K562 (cell line): ENCODE measurements around the gene KRTAP10-6. TPM values are rescaled to one million over a fixed set of nuclear protein-coding genes. Genes with fewer than 3 reads are reported as not detected.

Source experiments
- ATAC-seq: fragments of 200-7000 bp; cut with Tn5 transposase; 3 replicates; pipeline ENCODE4 v1.9.1; 2020; ENCODE audit warnings: moderate library complexity
- BruUV-seq: library from RNA; stranded (reverse); fragments of 400-500 nt; replicated peaks from 2 replicates; lab custom pipeline; 2021; lab: Mats Ljungman, UMichigan
- CTCF ChIA-PET: fragments of 300-600 bp; formaldehyde crosslinking; extraction: SDS; loops from one replicate; lab custom pipeline; 2021; ENCODE audit warnings: low intra/inter-chr PET ratio; lab: Yijun Ruan, JAX
- POLR2A ChIA-PET: fragments of 300-600, 350-650 bp; sonication (Branson Sonifier 250); formaldehyde crosslinking; extraction: SDS; loops from one replicate; lab custom pipeline; 2021; ENCODE audit warnings: antibody characterized with exemption, inconsistent platforms; lab: Yijun Ruan, JAX
- DNase-seq, 4 experiments: peaks; one replicate each; pipeline versions ENCODE4 v3.0.0 to v3.0.0-alpha.2; 2011 to 2018; ENCODE audit warnings: low spot score in 3 of 4, mixed read lengths in 3 of 4; ENCODE audit errors: extremely low read depth in 1 of 4
- FAIRE-seq: peaks from 2 replicates; lab custom pipeline; 2011; peaks lifted over from hg19 to GRCh38; lab: Jason Lieb, UNC
- H2AFZ ChIP-seq: 2 replicates; pipeline ENCODE4 v1.6.0; 2011; ENCODE audit warnings: low read depth, low read length, control low read depth, inconsistent platforms
- H3K27ac ChIP-seq: fragments of 200-600 bp; 3 replicates; pipeline ENCODE4 v1.8.0; 2011; ENCODE audit warnings: low read depth, mild to moderate bottlenecking, control low read depth, inconsistent platforms, low read length, moderate library complexity, mixed read lengths; ENCODE audit errors: extremely low read depth
- H3K27me3 ChIP-seq, 2 experiments: fragments of 300-600 bp in 1 of 2; 2 replicates in 1 of 2; 3 replicates in 1 of 2; pipeline versions ENCODE4 v1.6.0 to v1.8.0; 2011; ENCODE audit warnings: inconsistent platforms in 2 of 2, low read length in 2 of 2, mild to moderate bottlenecking in 1 of 2, mixed read lengths in 1 of 2, moderate library complexity in 1 of 2; ENCODE audit not compliant: control insufficient read depth in 2 of 2, insufficient read depth in 2 of 2
- H3K36me3 ChIP-seq: fragments of 300-600 bp; 3 replicates; pipeline ENCODE4 v1.8.0; 2011; ENCODE audit warnings: mild to moderate bottlenecking, low read length, inconsistent platforms; ENCODE audit not compliant: control insufficient read depth, insufficient read depth
- H3K4me1 ChIP-seq, 2 experiments: fragments of 200-600 bp in 1 of 2; replicated peaks in 1 of 2; 2 replicates in 1 of 2; 3 replicates in 1 of 2; pipeline versions ENCODE4 v1.5.1 to v1.8.0; 2011; ENCODE audit warnings: inconsistent platforms in 2 of 2, low read length in 2 of 2, mild to moderate bottlenecking in 1 of 2, mixed read lengths in 1 of 2, moderate library complexity in 1 of 2; ENCODE audit not compliant: control insufficient read depth in 2 of 2, insufficient read depth in 2 of 2
- H3K4me2 ChIP-seq: 2 replicates; pipeline ENCODE4 v1.6.1; 2011; ENCODE audit warnings: low read length, control low read depth, inconsistent platforms, mixed read lengths; ENCODE audit not compliant: insufficient read depth
- H3K4me3 ChIP-seq: fragments of 200-600 bp; sonication (generic), shearing (Covaris generic); 2 replicates; pipeline ENCODE4 v1.5.1; 2016; ENCODE audit warnings: control low read depth, inconsistent platforms
- H3K79me2 ChIP-seq: fragments of 200-600 bp; 3 replicates; pipeline ENCODE4 v1.8.0; 2011; ENCODE audit warnings: low read length, inconsistent platforms; ENCODE audit not compliant: control insufficient read depth, insufficient read depth
- H3K9ac ChIP-seq, 2 experiments: 2 replicates each; pipeline versions ENCODE4 v1.6.0 to v1.6.1; 2011; ENCODE audit warnings: low read depth in 2 of 2, low read length in 2 of 2, control low read depth in 1 of 2, inconsistent platforms in 1 of 2, mild to moderate bottlenecking in 1 of 2, mixed read lengths in 1 of 2; ENCODE audit not compliant: insufficient read depth in 1 of 2
- H3K9me1 ChIP-seq: one replicate; pipeline ENCODE4 v1.6.0; 2011; ENCODE audit warnings: inconsistent platforms, mild to moderate bottlenecking, low read length, moderate library complexity; ENCODE audit not compliant: control insufficient read depth, insufficient read depth
- H3K9me3 ChIP-seq: replicated peaks from 2 replicates; pipeline ENCODE4 v1.5.1; 2011; ENCODE audit warnings: low read depth, low read length, inconsistent platforms; ENCODE audit not compliant: control insufficient read depth, insufficient read depth
- H4K20me1 ChIP-seq: replicated peaks from 2 replicates; pipeline ENCODE4 v1.6.1; 2011; ENCODE audit warnings: low read length, inconsistent platforms, mixed read lengths; ENCODE audit not compliant: control insufficient read depth, insufficient read depth
- BRD4 ChIP-seq: fragments of 200-600 bp; sonication (generic); IDR thresholded peaks from 2 replicates; pipeline ENCODE4 v1.6.1; 2017; ENCODE audit warnings: inconsistent platforms
- HNRNPL ChIP-seq: fragments of 200-400 bp; formaldehyde crosslinking; IDR thresholded peaks from 2 replicates; pipeline ENCODE4 v1.6.1; 2017; ENCODE audit warnings: low read depth, mild to moderate bottlenecking, low read length
- MEF2A ChIP-seq: IDR thresholded peaks from 2 replicates; pipeline ENCODE4 v1.6.1; 2011; ENCODE audit warnings: low read depth, mild to moderate bottlenecking, low read length, moderate library complexity; ENCODE audit not compliant: control insufficient read depth
- NCOA1 ChIP-seq: fragments of 450-650 bp; IDR thresholded peaks from 2 replicates; pipeline ENCODE4 v1.6.1; 2016; ENCODE audit warnings: low read depth
- NRF1 ChIP-seq, 2 experiments: fragments of 450-650 bp; IDR thresholded peaks in 1 of 2; conservative IDR thresholded peaks in 1 of 2; 2 replicates each; pipeline ENCODE4 v1.6.1; 2014; ENCODE audit warnings: mild to moderate bottlenecking in 2 of 2
- SMARCC2 ChIP-seq: fragments of 450-650 bp; IDR thresholded peaks from 2 replicates; pipeline ENCODE4 v1.6.1; 2017; ENCODE audit warnings: antibody characterized with exemption, moderate library complexity, mild to moderate bottlenecking, low read depth
- VEZF1 ChIP-seq: fragments of 200-800 bp; sonication (Bioruptor generic); IDR thresholded peaks from 2 replicates; pipeline ENCODE4 v1.6.1; 2017; ENCODE audit warnings: missing genetic modification characterization, missing compliant biosample characterization
- ZFP30 ChIP-seq: fragments of 250-450 bp; sonication (Bioruptor Pico); IDR thresholded peaks from 2 replicates; pipeline ENCODE4 v1.8.0; 2022; ENCODE audit warnings: moderate library complexity, mild to moderate bottlenecking, inconsistent platforms, borderline replicate concordance
- ZKSCAN8 ChIP-seq: fragments of 200-800 bp; sonication (Bioruptor generic); IDR thresholded peaks from 2 replicates; pipeline ENCODE4 v1.6.1; 2016; ENCODE audit warnings: missing genetic modification characterization, missing compliant biosample characterization
- ZNF316 ChIP-seq: fragments of 450-650 bp; IDR thresholded peaks from 2 replicates; pipeline ENCODE4 v1.6.1; 2016
- WGBS: fragments of 100-300 bp; shearing (Covaris generic); methylation state at CpG from one replicate; pipeline ENCODE4 v1.1.6; 2016; ENCODE audit warnings: low coverage, mixed read lengths; ENCODE audit not compliant: insufficient coverage; ENCODE audit errors: missing lambda C conversion rate; 5-methylcytosine and 5-hydroxymethylcytosine counted together
- in situ Hi-C: fragments of 300-500 bp; cut with MboI; formaldehyde crosslinking; loops from 4 replicates; pipeline ENCODE4 v1.15.0; 2018; ENCODE audit warnings: inconsistent platforms, mixed read lengths
- intact Hi-C: fragments of 100-400 bp; cut with micrococcal nuclease; formaldehyde crosslinking; loops from 2 replicates; pipeline ENCODE4 v1.14.2; 2022
- polyA plus RNA-seq, 8 experiments: library from polyadenylated mRNA; depleted of rRNA in 4 of 8; stranded (reverse) in 5 of 8; unstranded in 3 of 8; fragments of >200 nt; fragmentation: Nextera tagmentation in 2 of 8; fragmentation: Illumina TruSeq in 1 of 8; extraction: Ambion mirVana in 2 of 8; extraction: Trizol in 1 of 8; gene quantifications; 2 replicates each; pipeline versions ENCODE4 v1.2.1 to v1.2.3, GENCODE V29; 2011 to 2014; ENCODE audit warnings: inconsistent platforms in 1 of 8, missing spikeins in 1 of 8
- total RNA-seq, 7 experiments: library from RNA; depleted of rRNA in 6 of 7; stranded (reverse); fragments of >200 nt in 6 of 7; fragmentation: Illumina TruSeq in 2 of 7; extraction: Trizol in 2 of 7; gene quantifications; 2 replicates each; pipeline versions ENCODE4 v1.2.1 to v1.2.3, GENCODE V29; 2011 to 2021; ENCODE audit warnings: low replicate concordance in 1 of 7
- TF ChIP-seq, protein P1 (sequence below), 2 experiments: fragments of 150-350 bp in 1 of 2; IDR thresholded peaks; 2 replicates each; pipeline ENCODE4 v1.6.1; 2012 to 2016; ENCODE audit warnings: low read depth in 2 of 2, low read length in 2 of 2, mild to moderate bottlenecking in 1 of 2, moderate library complexity in 1 of 2
- TF ChIP-seq, protein P2 (sequence below), 2 experiments: fragments of 450-650 bp; IDR thresholded peaks; 2 replicates each; pipeline ENCODE4 v1.6.1; 2018; ENCODE audit warnings: mild to moderate bottlenecking in 2 of 2, low read depth in 1 of 2; ENCODE audit not compliant: partially characterized antibody in 2 of 2

KRTAP10-6 gene
- total and polyA plus RNA-seq, 9 of the 15 experiments (the other 6 are each of a cell fraction or from before 2014, with no cell fraction given): not detected

DNA sequence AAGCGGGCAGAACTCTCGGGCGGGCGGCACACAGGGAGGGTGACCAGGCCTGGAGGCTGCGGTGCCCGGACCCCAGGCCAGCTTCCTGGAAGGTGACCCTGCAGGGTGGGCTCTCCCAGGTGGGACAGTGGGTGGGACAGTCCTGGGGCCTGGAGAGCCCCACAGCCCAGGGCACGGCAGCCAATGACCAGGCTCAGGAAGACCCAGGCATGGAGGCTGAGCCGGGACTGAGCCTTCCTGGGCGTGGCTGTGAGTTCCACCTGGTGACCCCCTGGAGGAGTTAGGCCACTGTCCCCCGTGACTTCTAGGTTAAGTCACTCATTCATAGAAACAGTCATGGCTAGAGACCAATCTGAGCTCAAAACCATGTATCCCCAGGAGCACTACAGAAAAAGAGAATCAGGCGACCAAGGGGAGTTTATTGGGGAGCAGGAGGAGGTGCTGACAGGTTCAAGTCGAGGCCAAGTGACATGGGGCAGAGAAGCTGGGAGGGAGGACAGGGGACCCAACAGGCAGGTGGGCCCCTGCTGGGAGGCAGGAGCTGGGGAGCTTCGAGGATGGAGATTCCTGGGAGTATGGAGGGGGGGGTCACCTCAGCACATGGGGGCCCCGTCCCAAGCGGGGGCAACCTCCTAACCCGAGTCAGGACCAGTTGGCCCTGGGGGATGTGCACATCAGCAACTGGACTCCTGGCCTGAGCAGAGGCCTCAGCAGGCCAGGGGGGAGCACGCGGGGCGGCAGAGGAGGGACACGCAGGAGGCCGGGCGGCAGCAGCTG lies 13.1 kb downstream of the KRTAP10-6 start:
- no TSS peak for BruUV-seq
- Histone ChIP-seq H3K9me3 (peaks cover 3% of the 10 kb centered on the region), H3K36me3 (no peaks in the 10 kb centered on the region), H3K4me1 (peaks cover 0 to 4% of the 10 kb centered on the region in 2 experiments; a peak in 2 of 5 replicates), H3K79me2 (no peaks in the 10 kb centered on the region), H3K9me1 (no peaks in the 10 kb centered on the region), H4K20me1 (no peaks in the 10 kb centered on the region), H3K27ac (no peak overlapping the region), H3K4me3 (no peak overlapping the region), H3K27me3 (peaks cover 0 to 27% of the 10 kb centered on the region in 2 experiments; a peak in 3 of 5 replicates), H3K4me2 (no peak overlapping the region), H2AFZ (no peak overlapping the region), H3K9ac (no peak overlapping the region)
- FAIRE-seq (no peak), DNase-seq (no peak), ATAC-seq (no peak)
- in situ Hi-C loops: no loop called here
- intact Hi-C loops: no loop called here
- ChIA-PET POLR2A (interaction anchor here (0.7 kb wide), 1 partner anchor 74 kb away, joined by 4 read pairs; no protein-coding TSS in a partner anchor), CTCF (no interaction called here)
- WGBS: 2% methylated on average over 20 of the region's 22 CpGs
- no peak for TF ChIP-seq VEZF1 (CRISPR knock-in tag)
- TF ChIP-seq, protein P1, sequence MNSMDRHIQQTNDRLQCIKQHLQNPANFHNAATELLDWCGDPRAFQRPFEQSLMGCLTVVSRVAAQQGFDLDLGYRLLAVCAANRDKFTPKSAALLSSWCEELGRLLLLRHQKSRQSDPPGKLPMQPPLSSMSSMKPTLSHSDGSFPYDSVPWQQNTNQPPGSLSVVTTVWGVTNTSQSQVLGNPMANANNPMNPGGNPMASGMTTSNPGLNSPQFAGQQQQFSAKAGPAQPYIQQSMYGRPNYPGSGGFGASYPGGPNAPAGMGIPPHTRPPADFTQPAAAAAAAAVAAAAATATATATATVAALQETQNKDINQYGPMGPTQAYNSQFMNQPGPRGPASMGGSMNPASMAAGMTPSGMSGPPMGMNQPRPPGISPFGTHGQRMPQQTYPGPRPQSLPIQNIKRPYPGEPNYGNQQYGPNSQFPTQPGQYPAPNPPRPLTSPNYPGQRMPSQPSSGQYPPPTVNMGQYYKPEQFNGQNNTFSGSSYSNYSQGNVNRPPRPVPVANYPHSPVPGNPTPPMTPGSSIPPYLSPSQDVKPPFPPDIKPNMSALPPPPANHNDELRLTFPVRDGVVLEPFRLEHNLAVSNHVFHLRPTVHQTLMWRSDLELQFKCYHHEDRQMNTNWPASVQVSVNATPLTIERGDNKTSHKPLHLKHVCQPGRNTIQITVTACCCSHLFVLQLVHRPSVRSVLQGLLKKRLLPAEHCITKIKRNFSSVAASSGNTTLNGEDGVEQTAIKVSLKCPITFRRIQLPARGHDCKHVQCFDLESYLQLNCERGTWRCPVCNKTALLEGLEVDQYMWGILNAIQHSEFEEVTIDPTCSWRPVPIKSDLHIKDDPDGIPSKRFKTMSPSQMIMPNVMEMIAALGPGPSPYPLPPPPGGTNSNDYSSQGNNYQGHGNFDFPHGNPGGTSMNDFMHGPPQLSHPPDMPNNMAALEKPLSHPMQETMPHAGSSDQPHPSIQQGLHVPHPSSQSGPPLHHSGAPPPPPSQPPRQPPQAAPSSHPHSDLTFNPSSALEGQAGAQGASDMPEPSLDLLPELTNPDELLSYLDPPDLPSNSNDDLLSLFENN (IDR thresholded peaks at IDR 0.05; ENCODE audit: low read depth in 2 of 2, low read length in 2 of 2): no peak
- no peak for TF ChIP-seq HNRNPL
- TF ChIP-seq ZNF316: no peak
- no peak for TF ChIP-seq ZKSCAN8 (CRISPR knock-in tag)
- TF ChIP-seq BRD4: no peak
- TF ChIP-seq NCOA1: no peak
- no peak for TF ChIP-seq NRF1 (conservative IDR thresholded peaks at IDR 0.05 in 1 of 2, IDR thresholded peaks at IDR 0.05 in 1 of 2)
- TF ChIP-seq, protein P2, sequence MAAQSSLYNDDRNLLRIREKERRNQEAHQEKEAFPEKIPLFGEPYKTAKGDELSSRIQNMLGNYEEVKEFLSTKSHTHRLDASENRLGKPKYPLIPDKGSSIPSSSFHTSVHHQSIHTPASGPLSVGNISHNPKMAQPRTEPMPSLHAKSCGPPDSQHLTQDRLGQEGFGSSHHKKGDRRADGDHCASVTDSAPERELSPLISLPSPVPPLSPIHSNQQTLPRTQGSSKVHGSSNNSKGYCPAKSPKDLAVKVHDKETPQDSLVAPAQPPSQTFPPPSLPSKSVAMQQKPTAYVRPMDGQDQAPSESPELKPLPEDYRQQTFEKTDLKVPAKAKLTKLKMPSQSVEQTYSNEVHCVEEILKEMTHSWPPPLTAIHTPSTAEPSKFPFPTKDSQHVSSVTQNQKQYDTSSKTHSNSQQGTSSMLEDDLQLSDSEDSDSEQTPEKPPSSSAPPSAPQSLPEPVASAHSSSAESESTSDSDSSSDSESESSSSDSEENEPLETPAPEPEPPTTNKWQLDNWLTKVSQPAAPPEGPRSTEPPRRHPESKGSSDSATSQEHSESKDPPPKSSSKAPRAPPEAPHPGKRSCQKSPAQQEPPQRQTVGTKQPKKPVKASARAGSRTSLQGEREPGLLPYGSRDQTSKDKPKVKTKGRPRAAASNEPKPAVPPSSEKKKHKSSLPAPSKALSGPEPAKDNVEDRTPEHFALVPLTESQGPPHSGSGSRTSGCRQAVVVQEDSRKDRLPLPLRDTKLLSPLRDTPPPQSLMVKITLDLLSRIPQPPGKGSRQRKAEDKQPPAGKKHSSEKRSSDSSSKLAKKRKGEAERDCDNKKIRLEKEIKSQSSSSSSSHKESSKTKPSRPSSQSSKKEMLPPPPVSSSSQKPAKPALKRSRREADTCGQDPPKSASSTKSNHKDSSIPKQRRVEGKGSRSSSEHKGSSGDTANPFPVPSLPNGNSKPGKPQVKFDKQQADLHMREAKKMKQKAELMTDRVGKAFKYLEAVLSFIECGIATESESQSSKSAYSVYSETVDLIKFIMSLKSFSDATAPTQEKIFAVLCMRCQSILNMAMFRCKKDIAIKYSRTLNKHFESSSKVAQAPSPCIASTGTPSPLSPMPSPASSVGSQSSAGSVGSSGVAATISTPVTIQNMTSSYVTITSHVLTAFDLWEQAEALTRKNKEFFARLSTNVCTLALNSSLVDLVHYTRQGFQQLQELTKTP (IDR thresholded peaks at IDR 0.05; ENCODE audit: low read depth in 1 of 2, partially characterized antibody in 2 of 2): no peak
- no peak for TF ChIP-seq MEF2A
- TF ChIP-seq SMARCC2: no peak
- no peak for TF ChIP-seq ZFP30 (CRISPR knock-in tag)
